Non-pigmented ciliary epithelial cell (primary cell): ENCODE results near the gene ZSCAN30.
"Not testable (repeated sequence)": the region's sequence is repeated elsewhere in the genome, so short reads cannot be mapped to it uniquely, and the experiment has no call there.

ENCODE experiments used
- DNase-seq: peaks from one replicate; pipeline ENCODE4 v3.0.0-alpha.2; 2010; ENCODE audit warnings: low read depth

Gene ZSCAN30

DNA sequence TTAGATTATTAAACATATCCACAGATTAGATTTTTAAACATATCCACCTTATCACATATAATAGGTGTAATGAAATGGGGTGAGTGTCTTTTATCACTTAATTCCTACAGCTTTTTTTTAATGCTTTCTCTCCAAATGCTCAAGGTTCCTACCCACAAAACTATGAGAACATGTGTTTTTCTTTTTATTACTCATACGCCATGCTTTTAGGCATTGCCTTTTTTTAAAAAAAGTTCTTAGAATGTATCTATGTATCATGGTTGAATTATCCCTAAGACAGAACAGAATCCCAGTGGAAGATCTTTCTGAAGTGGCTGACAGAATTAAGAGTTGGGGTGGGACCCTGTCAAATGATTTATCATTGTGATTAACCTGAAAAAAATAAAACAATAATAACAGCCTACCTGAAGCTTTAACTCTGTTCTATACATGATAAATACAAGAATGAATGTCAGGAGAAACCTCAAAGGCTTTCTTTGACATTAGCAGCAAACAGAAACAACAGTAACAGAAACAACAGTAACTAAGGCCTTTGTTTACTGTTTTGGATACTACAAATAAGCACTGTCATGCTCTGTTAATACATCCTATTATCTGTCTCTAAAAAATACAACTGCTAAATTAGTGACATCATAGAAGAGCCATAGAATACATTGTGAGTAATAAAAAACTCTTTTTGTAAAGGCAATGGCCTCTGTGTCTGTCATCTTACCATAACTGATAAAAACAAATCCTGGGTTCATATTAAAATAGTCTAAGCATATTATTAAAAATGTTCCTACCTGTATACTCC lies 53.3 kb downstream of the ZSCAN30 start:
- DNase-seq: no peak

- DNase-seq: no peak
Measured at GRCh38 chr18:35231052-35231451, 59.0 kb downstream of the ZSCAN30 start.

DNA sequence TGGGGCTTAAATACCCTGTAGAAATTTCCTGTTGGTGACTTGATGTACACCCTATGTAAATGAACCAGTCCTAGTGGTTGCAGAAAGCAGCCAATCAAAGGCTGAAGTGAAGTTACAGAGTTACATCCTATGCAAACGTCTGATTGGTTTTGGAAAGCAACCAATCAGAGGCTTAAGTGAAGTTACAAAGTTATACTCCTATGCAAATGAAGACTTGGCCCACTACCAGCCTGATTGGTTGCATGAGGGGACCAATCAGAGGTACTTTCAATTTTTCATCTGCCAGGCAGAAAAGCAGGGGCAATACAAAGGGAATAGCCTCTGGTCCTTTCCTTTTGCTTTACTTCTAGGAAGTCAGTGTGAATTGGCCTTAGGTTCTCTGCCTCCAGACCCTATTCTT lies 62.8 kb downstream of the ZSCAN30 start:
- DNase-seq: no peak

DNA sequence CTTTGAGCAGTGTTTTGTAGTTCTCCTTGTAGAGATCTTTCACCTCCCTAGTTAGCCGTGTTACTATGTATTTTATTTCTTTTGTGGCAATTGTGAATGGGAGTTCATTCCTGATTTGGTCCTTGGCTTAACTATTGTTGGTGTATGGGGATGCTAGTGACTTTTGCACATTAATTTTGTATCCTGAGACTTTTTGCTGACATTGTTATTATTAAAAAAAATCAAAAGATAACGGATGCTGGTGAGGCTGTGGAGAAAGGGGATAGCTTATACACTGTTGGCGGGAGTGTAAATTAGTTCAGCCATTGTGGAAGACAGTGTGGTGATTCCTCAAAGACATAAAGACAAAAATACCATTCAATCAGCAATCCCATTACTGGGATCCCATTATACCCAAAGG lies 66.2 kb downstream of the ZSCAN30 start:
- DNase-seq: no peak

GRCh38 chr18:35220424-35220823 lies 69.6 kb downstream of the ZSCAN30 start:
- DNase-seq: no peak

GRCh38 chr18:35219331-35219730 lies 70.7 kb downstream of the ZSCAN30 start:
- not testable (repeated sequence) for DNase-seq

- DNase-seq: not testable (repeated sequence)
Measured at GRCh38 chr18:35216611-35217010, 73.4 kb downstream of the ZSCAN30 start.

DNA sequence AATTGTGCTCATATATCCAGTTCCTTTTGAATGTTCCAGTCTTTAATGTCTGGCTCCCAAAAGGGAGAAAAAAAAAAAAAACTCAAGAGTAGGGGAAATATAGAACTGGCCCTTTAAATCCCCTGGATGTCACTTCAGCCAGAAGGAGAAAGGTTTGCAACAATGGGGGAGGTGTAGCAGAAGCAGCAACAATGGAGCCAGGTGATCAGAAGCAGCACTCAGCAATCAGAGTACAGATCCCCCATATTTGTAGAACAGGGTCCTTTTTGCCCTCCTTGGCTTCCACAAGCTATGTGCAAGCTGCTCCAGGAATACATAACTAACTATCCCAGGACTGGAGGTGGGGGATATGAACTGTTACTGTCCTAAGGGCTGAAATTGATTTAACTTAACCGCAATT lies 75.0 kb downstream of the ZSCAN30 start:
- DNase-seq: no peak

DNA sequence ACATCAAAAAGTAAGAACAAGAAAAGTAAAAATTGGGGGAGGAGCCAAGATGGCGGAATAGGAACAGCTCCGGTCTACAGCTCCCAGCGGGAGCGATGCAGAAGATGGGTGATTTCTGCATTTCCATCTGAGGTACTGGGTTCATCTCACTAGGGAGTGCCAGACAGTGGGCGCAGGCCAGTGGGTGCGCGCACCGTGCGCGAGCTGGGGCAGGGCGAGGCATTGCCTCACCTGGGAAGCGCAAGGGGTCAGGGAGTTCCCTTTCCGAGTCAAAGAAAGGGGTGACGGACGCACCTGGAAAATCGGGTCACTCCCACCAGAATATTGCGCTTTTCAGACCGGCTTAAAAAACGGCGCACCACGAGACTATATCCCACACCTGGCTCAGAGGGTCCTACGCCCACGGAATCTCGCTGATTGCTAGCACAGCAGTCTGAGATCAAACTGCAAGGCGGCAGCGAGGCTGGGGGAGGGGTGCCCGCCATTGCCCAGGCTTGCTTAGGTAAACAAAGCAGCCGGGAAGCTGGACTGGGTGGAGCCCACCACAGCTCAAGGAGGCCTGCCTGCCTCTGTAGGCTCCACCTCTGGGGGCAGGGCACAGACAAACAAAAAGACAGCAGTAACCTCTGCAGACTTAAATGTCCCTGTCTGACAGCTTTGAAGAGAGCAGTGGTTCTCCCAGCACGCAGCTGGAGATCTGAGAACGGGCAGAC lies 84.1 kb downstream of the ZSCAN30 start:
- DNase-seq: not testable (repeated sequence)

GRCh38 chr18:35205199-35205712 lies 84.8 kb downstream of the ZSCAN30 start:
- DNase-seq: no peak

GRCh38 chr18:35203067-35203466 lies 87.0 kb downstream of the ZSCAN30 start:
- DNase-seq: no peak

DNA sequence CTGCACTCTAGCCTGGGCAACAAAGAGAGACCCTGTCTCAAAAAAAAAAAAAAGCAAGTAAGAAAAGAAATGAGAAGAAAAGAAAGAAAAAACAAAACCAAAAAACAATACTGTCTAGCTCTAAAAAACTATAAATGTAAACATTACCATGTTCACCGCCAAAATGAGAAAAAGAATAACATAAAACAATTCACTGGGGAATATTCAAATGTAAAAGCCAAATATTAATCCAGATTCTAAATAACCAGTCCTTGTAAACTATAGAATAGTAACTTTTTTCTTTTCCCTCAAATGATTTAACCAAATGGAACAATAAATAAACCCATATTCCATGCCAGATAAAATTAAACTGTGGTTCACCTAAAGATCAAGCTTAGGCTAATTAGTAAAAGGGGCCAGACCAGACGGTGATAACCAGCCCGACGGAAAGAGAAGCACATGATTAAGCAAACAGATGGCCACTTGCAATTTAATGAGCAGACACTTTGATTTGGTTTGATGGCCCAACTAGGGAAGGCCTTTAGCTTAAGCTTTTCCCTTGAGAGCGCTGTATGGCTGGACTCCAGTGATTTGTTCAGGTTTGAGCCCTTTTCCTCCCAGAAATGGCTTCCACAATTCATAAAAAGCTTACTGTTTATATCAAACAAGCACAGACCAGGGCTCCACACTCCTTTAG lies 88.6 kb downstream of the ZSCAN30 start:
- DNase-seq: no peak
